Astrocyte (in vitro differentiated cells and primary cell): Measurements from ENCODE around the gene GMDS.

Source experiments
- EZH2 ChIP-seq: IDR thresholded peaks from 2 replicates; pipeline ENCODE4 v1.6.1; 2012; ENCODE audit warnings: mild to moderate bottlenecking, low read length, inconsistent platforms; ENCODE audit not compliant: insufficient read depth
- TF ChIP-seq, protein P1 (sequence below): IDR thresholded peaks from 2 replicates; pipeline ENCODE4 v1.5.1; 2011; ENCODE audit warnings: low read depth, mild to moderate bottlenecking, inconsistent platforms, low read length, moderate library complexity; ENCODE audit not compliant: insufficient read depth

GRCh38 chr6:1586861-1587450 lies 658.4 kb downstream of the GMDS start:
- TF ChIP-seq, protein P1, sequence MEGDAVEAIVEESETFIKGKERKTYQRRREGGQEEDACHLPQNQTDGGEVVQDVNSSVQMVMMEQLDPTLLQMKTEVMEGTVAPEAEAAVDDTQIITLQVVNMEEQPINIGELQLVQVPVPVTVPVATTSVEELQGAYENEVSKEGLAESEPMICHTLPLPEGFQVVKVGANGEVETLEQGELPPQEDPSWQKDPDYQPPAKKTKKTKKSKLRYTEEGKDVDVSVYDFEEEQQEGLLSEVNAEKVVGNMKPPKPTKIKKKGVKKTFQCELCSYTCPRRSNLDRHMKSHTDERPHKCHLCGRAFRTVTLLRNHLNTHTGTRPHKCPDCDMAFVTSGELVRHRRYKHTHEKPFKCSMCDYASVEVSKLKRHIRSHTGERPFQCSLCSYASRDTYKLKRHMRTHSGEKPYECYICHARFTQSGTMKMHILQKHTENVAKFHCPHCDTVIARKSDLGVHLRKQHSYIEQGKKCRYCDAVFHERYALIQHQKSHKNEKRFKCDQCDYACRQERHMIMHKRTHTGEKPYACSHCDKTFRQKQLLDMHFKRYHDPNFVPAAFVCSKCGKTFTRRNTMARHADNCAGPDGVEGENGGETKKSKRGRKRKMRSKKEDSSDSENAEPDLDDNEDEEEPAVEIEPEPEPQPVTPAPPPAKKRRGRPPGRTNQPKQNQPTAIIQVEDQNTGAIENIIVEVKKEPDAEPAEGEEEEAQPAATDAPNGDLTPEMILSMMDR, result no peak
- TF ChIP-seq EZH2, result no peak
